Activated CD4-positive, CD25-positive, alpha-beta regulatory T cell treated with anti-CD3 and anti-CD28 coated beads, Interleukin-2, amount 50 U/mL, for 72 hours (primary cell): Measurements from ENCODE around the gene BAG1.

ENCODE experiments used
- DNase-seq: peaks from one replicate; pipeline ENCODE4 v3.0.0; 2021

The BAG1 gene

GRCh38 chr9:33209394-33209793, 55.1 kb downstream of the BAG1 start:
- DNase-seq, result no peak

DNA sequence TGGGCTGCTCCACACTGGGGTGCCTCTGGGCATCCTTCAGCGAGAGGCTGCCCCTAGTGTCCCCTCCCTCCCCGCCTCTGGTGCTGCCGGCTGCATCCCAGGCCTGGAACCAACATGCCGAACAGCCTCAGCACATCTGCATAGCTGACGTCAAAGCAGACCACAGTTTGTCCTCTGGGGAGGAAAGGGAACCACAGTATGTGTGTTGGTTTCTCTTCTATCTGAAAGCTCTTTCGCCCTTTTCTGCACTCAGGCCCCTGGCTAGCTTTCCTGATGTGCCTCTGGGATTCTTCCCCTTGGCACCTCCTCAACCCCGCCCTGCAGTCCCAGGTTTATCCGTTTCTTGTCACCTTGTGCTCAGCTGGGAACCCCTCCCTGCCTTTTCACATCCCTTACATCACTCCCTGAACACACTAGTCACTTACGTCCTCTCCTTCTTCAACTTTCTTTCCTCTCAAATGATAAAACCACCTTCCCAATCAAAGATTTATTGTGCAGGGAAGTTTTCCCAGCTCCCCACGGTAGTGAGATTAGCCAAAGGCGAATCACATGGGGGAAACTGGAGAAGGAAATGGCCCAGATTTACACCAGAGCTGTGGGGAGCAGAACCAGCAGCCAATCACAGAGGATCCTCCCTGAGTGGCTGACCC, 61.8 kb downstream of the BAG1 start:
- DNase-seq, result no peak
